ENCODE results near the gene WDR12. TPM values are rescaled to one million over a fixed set of nuclear protein-coding genes. Genes with fewer than 3 reads are reported as not detected.

The WDR12 gene
- total and polyA plus RNA-seq, 2 of the 13 experiments (the other 11 are each of a cell fraction or from before 2014, with no cell fraction given), result 94.4 to 216 TPM

- POLR2A ChIA-PET, result no interaction called here
- in situ Hi-C loops (cut with HindIII; ENCODE audit: extremely low pct_ligation_motif_present, low pct_unique_long_range_greater_than_20kb) (loop anchor here (25.0 kb wide), 2 partner anchors 970 to 1070 kb away; no protein-coding TSS in a partner anchor), intact Hi-C loops (cut with micrococcal nuclease; ENCODE audit: unreplicated experiment) (no loop called here)
- BruUV-seq (replicated peaks), result no TSS peak
- no peak overlapping the region for H3K9ac ChIP-seq (ENCODE audit: insufficient read depth, low read depth, low read length)
- FAIRE-seq, result no peak
- H3K9me3 ChIP-seq (ENCODE audit: low read length), result peaks cover 12% of the 10 kb centered on the region
- no peak for ATAC-seq
- H3K79me2 ChIP-seq (ENCODE audit: insufficient read depth, low read length), result no peaks in the 10 kb centered on the region
- H4K20me1 ChIP-seq (ENCODE audit: insufficient read depth, low read length), result no peaks in the 10 kb centered on the region
- no peaks in the 10 kb centered on the region for H3K36me3 ChIP-seq (replicated peaks in 1 of 2; ENCODE audit: control insufficient read depth in 1 of 2, insufficient read depth in 2 of 2, low read length in 2 of 2)
- H3K4me3 ChIP-seq (replicated peaks in 1 of 3; ENCODE audit: insufficient read depth in 1 of 3, low read depth in 2 of 3, low read length in 3 of 3), result no peak overlapping the region
- DNase-seq (ENCODE audit: low spot score), result no peak
- no peak overlapping the region for H3K27ac ChIP-seq (ENCODE audit: extremely low read length, insufficient read depth, low read length)
- TF ChIP-seq ZNF143 (CRISPR knock-in tag; IDR thresholded peaks at IDR 0.05) (no peak), EZH2 (conservative IDR thresholded peaks at IDR 0.05; ENCODE audit: low read depth, low read length) (no peak), ZNF160 (CRISPR knock-in tag; IDR thresholded peaks at IDR 0.05) (peak; percentile 93), ZNF205 (CRISPR knock-in tag; IDR thresholded peaks at IDR 0.05) (no peak), KDM5B (CRISPR knock-in tag; IDR thresholded peaks at IDR 0.05; ENCODE audit: borderline replicate concordance) (no peak)
- H2AFZ ChIP-seq (ENCODE audit: low read length), result no peak overlapping the region
- H3K27me3 ChIP-seq (ENCODE audit: control insufficient read depth in 1 of 2, insufficient read depth in 2 of 2, low read length in 2 of 2), result no peaks in the 10 kb centered on the region
- H3K4me1 ChIP-seq (ENCODE audit: insufficient read depth, low read length), result peaks cover 14% of the 10 kb centered on the region
- CTCF ChIA-PET (ENCODE audit: low intra/inter-chr PET ratio, low total read pairs), result no interaction called here
- H3K4me2 ChIP-seq (ENCODE audit: low read depth, low read length), result no peak overlapping the region
Observed at GRCh38 chr2:202842690-202843089, 68.8 kb downstream of the WDR12 start.

GRCh38 chr2:202841090-202841867 is 70.2 kb downstream of the WDR12 start:
- Histone ChIP-seq H3K79me2 (ENCODE audit: insufficient read depth, low read length) (no peaks in the 10 kb centered on the region), H2AFZ (ENCODE audit: low read length) (no peak overlapping the region), H4K20me1 (ENCODE audit: insufficient read depth, low read length) (no peaks in the 10 kb centered on the region), H3K27me3 (ENCODE audit: control insufficient read depth in 1 of 2, insufficient read depth in 2 of 2, low read length in 2 of 2) (no peaks in the 10 kb centered on the region), H3K4me3 (replicated peaks in 1 of 3; ENCODE audit: insufficient read depth in 1 of 3, low read depth in 2 of 3, low read length in 3 of 3) (no peak overlapping the region), H3K9ac (ENCODE audit: insufficient read depth, low read depth, low read length) (no peak overlapping the region), H3K4me2 (ENCODE audit: low read depth, low read length) (no peak overlapping the region), H3K36me3 (replicated peaks in 1 of 2; ENCODE audit: control insufficient read depth in 1 of 2, insufficient read depth in 2 of 2, low read length in 2 of 2) (no peaks in the 10 kb centered on the region), H3K4me1 (ENCODE audit: insufficient read depth, low read length) (peaks cover 14% of the 10 kb centered on the region), H3K9me3 (ENCODE audit: low read length) (peaks cover 12% of the 10 kb centered on the region), H3K27ac (ENCODE audit: extremely low read length, insufficient read depth, low read length) (no peak overlapping the region)
- BruUV-seq (replicated peaks), result no TSS peak
- TF ChIP-seq ZNF251 (CRISPR knock-in tag; IDR thresholded peaks at IDR 0.05), result no peak
- TF ChIP-seq TMF1 (CRISPR knock-in tag; IDR thresholded peaks at IDR 0.05; ENCODE audit: low read depth), result no peak
- TF ChIP-seq LCORL (IDR thresholded peaks at IDR 0.05), result peak; percentile 91
- no peak for TF ChIP-seq LCORL (CRISPR knock-in tag; IDR thresholded peaks at IDR 0.05)
- ATAC-seq (no peak), DNase-seq (ENCODE audit: low spot score) (no peak), FAIRE-seq (no peak)
- intact Hi-C loops (cut with micrococcal nuclease; ENCODE audit: unreplicated experiment) (no loop called here), in situ Hi-C loops (cut with HindIII; ENCODE audit: extremely low pct_ligation_motif_present, low pct_unique_long_range_greater_than_20kb) (loop anchor here (25.0 kb wide), 2 partner anchors 971 to 1071 kb away; no protein-coding TSS in a partner anchor)
- CTCF ChIA-PET (ENCODE audit: low intra/inter-chr PET ratio, low total read pairs), result no interaction called here
- 57% methylated on average over 6 of the region's 11 CpGs for WGBS (ENCODE audit: low lambda C conversion rate)
- POLR2A ChIA-PET, result no interaction called here
